MM.1S (cell line): ENCODE results near the gene ANKRD52.
A peak's percentile ranks its signal among the peaks of the same experiment; 100 is the strongest.

Experiments used
- DNase-seq: peaks from one replicate; pipeline ENCODE4 v3.0.0-alpha.2; 2015
- H2AFZ ChIP-seq: fragments of 300-600 bp; sonication (generic); 2 replicates; pipeline ENCODE4 v1.6.0; 2016; ENCODE audit warnings: antibody characterized with exemption, low read length
- H3F3A ChIP-seq: fragments of 300-600 bp; sonication (generic); 2 replicates; pipeline ENCODE4 v1.6.1; 2016; ENCODE audit warnings: mild to moderate bottlenecking, antibody characterized with exemption, low read length, moderate library complexity, mixed read lengths; ENCODE audit not compliant: insufficient read depth
- H3K27ac ChIP-seq: fragments of 300-600 bp; sonication (generic); 2 replicates; pipeline ENCODE4 v1.5.1; 2016; ENCODE audit warnings: mild to moderate bottlenecking, low read length
- H3K27me3 ChIP-seq: fragments of 300-600 bp; sonication (generic); replicated peaks from 2 replicates; pipeline ENCODE4 v1.6.0; 2016; ENCODE audit warnings: low read length; ENCODE audit not compliant: insufficient read depth
- H3K36me3 ChIP-seq: fragments of 300-600 bp; sonication (generic); replicated peaks from 2 replicates; pipeline ENCODE4 v1.6.1; 2016; ENCODE audit warnings: mild to moderate bottlenecking, low read length, mixed read lengths; ENCODE audit not compliant: insufficient read depth
- H3K4me1 ChIP-seq: fragments of 300-600 bp; sonication (generic); 2 replicates; pipeline ENCODE4 v1.6.1; 2016; ENCODE audit warnings: low read length, mixed read lengths
- H3K4me2 ChIP-seq: fragments of 300-600 bp; sonication (generic); 2 replicates; pipeline ENCODE4 v1.6.0; 2016; ENCODE audit warnings: low read depth, low read length
- H3K4me3 ChIP-seq: fragments of 300-600 bp; sonication (generic); 2 replicates; pipeline ENCODE4 v1.5.1; 2016; ENCODE audit warnings: low read length, mixed read lengths
- H3K79me2 ChIP-seq: fragments of 300-600 bp; sonication (generic); 2 replicates; pipeline ENCODE4 v1.6.1; 2016; ENCODE audit warnings: mixed run types, low read length, mixed read lengths
- H3K9ac ChIP-seq: fragments of 300-600 bp; sonication (generic); 2 replicates; pipeline ENCODE4 v1.6.1; 2016; ENCODE audit warnings: low read length, mixed read lengths
- H3K9me2 ChIP-seq: fragments of 300-600 bp; sonication (generic); replicated peaks from 2 replicates; pipeline ENCODE4 v1.6.1; 2016; ENCODE audit warnings: mild to moderate bottlenecking, low read length, mixed read lengths; ENCODE audit not compliant: insufficient read depth
- H3K9me3 ChIP-seq: fragments of 300-600 bp; sonication (generic); replicated peaks from 2 replicates; pipeline ENCODE4 v1.6.1; 2016; ENCODE audit warnings: mild to moderate bottlenecking, low read length, mixed read lengths; ENCODE audit not compliant: insufficient read depth
- H4K20me1 ChIP-seq: fragments of 300-600 bp; sonication (generic); 2 replicates; pipeline ENCODE4 v1.6.1; 2016; ENCODE audit warnings: mild to moderate bottlenecking, low read length, moderate library complexity, mixed read lengths; ENCODE audit not compliant: insufficient read depth
- CTCF ChIP-seq: fragments of 300-600 bp; sonication (generic); IDR thresholded peaks from 2 replicates; pipeline ENCODE4 v1.5.1; 2016; ENCODE audit warnings: antibody characterized with exemption, low read length, mixed read lengths
- EZH2 ChIP-seq: fragments of 300-600 bp; sonication (generic); optimal IDR thresholded peaks from 2 replicates; pipeline ENCODE3; 2017; ENCODE audit warnings: low read depth, mild to moderate bottlenecking, antibody characterized with exemption, low read length, mixed read lengths
- EZH2phosphoT487 ChIP-seq: fragments of 300-600 bp; sonication (generic); IDR thresholded peaks from 2 replicates; pipeline ENCODE4 v1.6.1; 2018; ENCODE audit warnings: antibody characterized with exemption, low read length

The ANKRD52 gene

DNA sequence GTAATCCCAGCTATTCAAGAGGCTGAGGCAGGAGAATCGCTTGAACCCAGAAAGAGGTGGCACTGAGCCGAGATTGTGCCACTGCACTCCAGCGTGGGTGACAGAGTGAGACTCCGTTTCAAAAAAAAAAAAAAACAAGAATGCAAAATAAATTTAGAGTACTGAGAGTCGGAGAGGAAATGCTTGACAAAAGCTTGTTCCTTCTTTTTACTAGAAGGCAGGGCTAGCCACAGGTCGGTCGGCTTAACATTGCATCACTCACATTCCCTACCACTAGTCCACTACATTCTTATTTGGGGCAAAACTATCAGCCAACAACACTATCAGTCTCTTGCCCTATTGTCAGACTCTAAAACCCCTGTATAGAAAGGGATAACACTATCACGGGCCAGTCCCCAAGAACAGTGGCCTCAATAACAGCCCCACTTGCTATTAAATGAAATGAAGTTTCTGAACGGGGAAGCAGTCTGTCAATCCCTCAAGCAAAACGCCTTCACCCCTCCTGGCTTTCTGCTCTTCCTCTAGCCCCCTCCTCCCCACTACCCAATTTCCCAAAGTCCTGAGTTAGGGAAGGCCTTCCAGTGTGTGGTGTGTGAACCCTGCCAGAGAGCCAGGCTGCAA lies 37.5 kb downstream of the ANKRD52 start:
- H3K4me2 ChIP-seq = peak overlapping the region; percentile 98
- peaks cover 18% of the 10 kb centered on the region for H3F3A ChIP-seq
- H3K4me1 ChIP-seq = peaks cover 9% of the 10 kb centered on the region; the same call in 1 of the 2 replicates
- H3K9me2 ChIP-seq = no peaks in the 10 kb centered on the region
- peaks cover 40% of the 10 kb centered on the region for H3K79me2 ChIP-seq
- no peaks in the 10 kb centered on the region for H4K20me1 ChIP-seq
- peak overlapping the region; percentile 93 for H3K9ac ChIP-seq
- no peaks in the 10 kb centered on the region for H3K36me3 ChIP-seq
- peak overlapping the region; percentile 94 for H2AFZ ChIP-seq
- TF ChIP-seq EZH2phosphoT487 = no peak
- no peak for TF ChIP-seq CTCF
- no peak for TF ChIP-seq EZH2
- H3K4me3 ChIP-seq = peak overlapping the region; percentile 94
- H3K27ac ChIP-seq = peak overlapping the region; percentile 65; the same call in 1 of the 2 replicates
- peak; percentile 45 for DNase-seq
- H3K27me3 ChIP-seq = no peaks in the 10 kb centered on the region
- H3K9me3 ChIP-seq = no peaks in the 10 kb centered on the region

GRCh38 chr12:56219840-56220239 lies 38.3 kb downstream of the ANKRD52 start:
- Histone ChIP-seq H3K9me3 (no peaks in the 10 kb centered on the region), H3K27ac (no peak overlapping the region; the same call in 1 of the 2 replicates), H4K20me1 (no peaks in the 10 kb centered on the region)

DNA sequence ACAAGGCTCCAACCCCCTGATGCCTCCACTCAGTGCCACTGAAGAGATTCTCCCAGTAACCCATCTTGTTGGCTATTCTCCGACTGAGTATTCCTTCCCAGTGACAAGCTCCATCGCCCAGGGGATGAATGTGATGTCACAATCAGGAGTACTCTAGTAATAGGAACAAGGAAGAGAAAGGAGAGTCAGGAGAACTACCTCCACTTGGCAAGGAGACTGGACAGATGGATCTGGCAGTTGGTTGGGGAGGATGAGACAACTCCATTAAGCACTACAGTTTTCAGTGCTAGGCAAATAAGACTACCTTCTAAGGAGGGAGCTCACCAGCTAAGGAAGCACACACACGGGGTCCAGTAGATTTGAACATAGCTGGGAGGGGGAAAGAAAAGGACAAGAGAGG lies 41.7 kb downstream of the ANKRD52 start:
- Histone ChIP-seq H3K79me2 (peaks cover 24% of the 10 kb centered on the region), H3K9ac (no peak overlapping the region), H3K4me1 (no peaks in the 10 kb centered on the region), H3K9me2 (no peaks in the 10 kb centered on the region), H2AFZ (no peak overlapping the region), H3K36me3 (peaks cover 5% of the 10 kb centered on the region; the same call in 1 of the 2 replicates), H3K4me2 (no peak overlapping the region), H3K27ac (no peak overlapping the region), H4K20me1 (no peaks in the 10 kb centered on the region), H3K9me3 (no peaks in the 10 kb centered on the region), H3K4me3 (no peak overlapping the region), H3F3A (peaks cover 9% of the 10 kb centered on the region), H3K27me3 (no peaks in the 10 kb centered on the region)
- TF ChIP-seq CTCF (no peak), EZH2phosphoT487 (no peak), EZH2 (no peak)
- DNase-seq = no peak

More at GRCh38 chr12:56219840-56220239, 38.3 kb downstream of the ANKRD52 start:
- H3K4me3 ChIP-seq = no peak overlapping the region
- H3K9me2 ChIP-seq = no peaks in the 10 kb centered on the region
- H3K79me2 ChIP-seq = peaks cover 32% of the 10 kb centered on the region
- no peak overlapping the region for H3K9ac ChIP-seq
- DNase-seq = no peak
- no peaks in the 10 kb centered on the region for H3K36me3 ChIP-seq
- TF ChIP-seq CTCF (no peak), EZH2phosphoT487 (no peak), EZH2 (no peak)
- peaks cover 5% of the 10 kb centered on the region; the same call in 1 of the 2 replicates for H3K4me1 ChIP-seq
- H3F3A ChIP-seq = peaks cover 18% of the 10 kb centered on the region
- no peaks in the 10 kb centered on the region for H3K27me3 ChIP-seq
- no peak overlapping the region for H2AFZ ChIP-seq
- H3K4me2 ChIP-seq = no peak overlapping the region; the same call in 1 of the 2 replicates
